ENCODE measurements around the gene CAMTA1. TPM values are rescaled to one million over a fixed set of nuclear protein-coding genes. Genes with fewer than 3 reads are reported as not detected.

CAMTA1 gene
- total and polyA plus RNA-seq, 9 of the 15 experiments (the other 6 are each of a cell fraction or from before 2014, with no cell fraction given) = 43.9 to 161 (median 65.9) TPM

- H2AFZ ChIP-seq (ENCODE audit: low read depth, low read length) = no peak overlapping the region
- no peak for DNase-seq (ENCODE audit: extremely low read depth in 1 of 4, low spot score in 3 of 4)
- no peaks in the 10 kb centered on the region for H3K9me3 ChIP-seq (replicated peaks; ENCODE audit: control insufficient read depth, insufficient read depth, low read depth, low read length)
- H3K9ac ChIP-seq (ENCODE audit: insufficient read depth in 1 of 2, low read depth in 2 of 2, low read length in 2 of 2) = no peak overlapping the region
- POLR2A ChIA-PET = no interaction called here
- TF ChIP-seq SP2 (IDR thresholded peaks at IDR 0.05; ENCODE audit: extremely low read depth, low read depth, low read length, poor library complexity, severe bottlenecking) (no peak), NFRKB (IDR thresholded peaks at IDR 0.05; ENCODE audit: low read depth) (no peak), TSC22D4 (tag; IDR thresholded peaks at IDR 0.05) (no peak), ZNF644 (tag; IDR thresholded peaks at IDR 0.05; ENCODE audit: low read depth) (no peak), ESRRA (IDR thresholded peaks at IDR 0.05; ENCODE audit: borderline replicate concordance, low read depth) (no peak), MEIS2 (IDR thresholded peaks at IDR 0.05; ENCODE audit: partially characterized antibody) (no peak), ESRRB (CRISPR knock-in tag; IDR thresholded peaks at IDR 0.05; ENCODE audit: borderline replicate concordance) (no peak), ZNF217 (CRISPR knock-in tag; IDR thresholded peaks at IDR 0.05) (no peak), NFE2L1 (tag; IDR thresholded peaks at IDR 0.05; ENCODE audit: borderline replicate concordance, low read depth) (no peak), BRD9 (IDR thresholded peaks at IDR 0.05; ENCODE audit: low read depth, partially characterized antibody) (no peak), PCBP1 (IDR thresholded peaks at IDR 0.05; ENCODE audit: low read depth, low read length, poor library complexity, severe bottlenecking) (no peak), CREB5 (CRISPR knock-in tag; IDR thresholded peaks at IDR 0.05) (no peak), ZNF324 (CRISPR knock-in tag; IDR thresholded peaks at IDR 0.05) (no peak), DPF2 (IDR thresholded peaks at IDR 0.05) (no peak), PTTG1 (tag; IDR thresholded peaks at IDR 0.05; ENCODE audit: low read depth) (no peak), ETV6 (IDR thresholded peaks at IDR 0.05; ENCODE audit: borderline replicate concordance in 1 of 2, low read depth in 2 of 2, low read length in 1 of 2) (no peak), ETV6 (CRISPR knock-in tag; IDR thresholded peaks at IDR 0.05; ENCODE audit: borderline replicate concordance) (no peak), BMI1 (IDR thresholded peaks at IDR 0.05; ENCODE audit: low read length) (no peak)
- no peak for FAIRE-seq
- no TSS peak for BruUV-seq (replicated peaks)
- H3K27ac ChIP-seq (ENCODE audit: extremely low read depth, low read depth, low read length) = no peak overlapping the region
- no peaks in the 10 kb centered on the region for H3K36me3 ChIP-seq (ENCODE audit: control insufficient read depth, insufficient read depth, low read length)
- no peak for ATAC-seq
- intact Hi-C loops (cut with micrococcal nuclease) = no loop called here
- 3% methylated on average over 10 of the region's 10 CpGs for WGBS (ENCODE audit: insufficient coverage, low coverage, missing lambda C conversion rate)
- peaks cover 0 to 10% of the 10 kb centered on the region in 2 experiments; a peak in 1 of 5 replicates for H3K27me3 ChIP-seq (ENCODE audit: control insufficient read depth in 2 of 2, insufficient read depth in 2 of 2, low read length in 2 of 2)
- in situ Hi-C loops (cut with MboI) = no loop called here
- H3K4me1 ChIP-seq (replicated peaks in 1 of 2; ENCODE audit: control insufficient read depth in 2 of 2, insufficient read depth in 2 of 2, low read length in 2 of 2) = no peaks in the 10 kb centered on the region
- no peak overlapping the region for H3K4me3 ChIP-seq
- 0 out of 2 replicates have a peak, but pooled peaks cover 6% of the 10 kb centered on the region for H4K20me1 ChIP-seq (replicated peaks; ENCODE audit: control insufficient read depth, insufficient read depth, low read length)
- CTCF ChIA-PET (ENCODE audit: low intra/inter-chr PET ratio) = no interaction called here
- H3K4me2 ChIP-seq (ENCODE audit: insufficient read depth, low read length) = no peak overlapping the region
- no peaks in the 10 kb centered on the region for H3K9me1 ChIP-seq (ENCODE audit: control insufficient read depth, insufficient read depth, low read length)
- H3K79me2 ChIP-seq (ENCODE audit: control insufficient read depth, insufficient read depth, low read length) = no peaks in the 10 kb centered on the region
Observed at GRCh38 chr1:7284839-7285435, 499.7 kb downstream of the CAMTA1 start.
